HepG2 (cell line): ENCODE results near the gene SGIP1.

Experiments
- CTCF ChIP-seq: sonication (generic); formaldehyde crosslinking; IDR thresholded peaks from 2 replicates; pipeline ENCODE4 v1.5.0; 2020; ENCODE audit warnings: mild to moderate bottlenecking, missing genetic modification reagents, moderate library complexity
- EP300 ChIP-seq, 3 experiments: sonication (generic) in 1 of 3; formaldehyde crosslinking in 1 of 3; IDR thresholded peaks; 2 replicates each; pipeline versions ENCODE4 v1.5.1 to v1.6.1; 2011 to 2020; ENCODE audit warnings: low read depth in 2 of 3, low read length in 2 of 3, borderline replicate concordance in 1 of 3, improper control_type of control experiment in 1 of 3, mild to moderate bottlenecking in 1 of 3, missing genetic modification reagents in 1 of 3, moderate library complexity in 1 of 3
- MTA3 ChIP-seq: sonication (generic); formaldehyde crosslinking; IDR thresholded peaks from 2 replicates; pipeline ENCODE4 v1.4.0; 2020; ENCODE audit warnings: missing genetic modification reagents
- SOX6 ChIP-seq, 2 experiments: fragments of 450-650 bp in 1 of 2; sonication (generic) in 1 of 2; formaldehyde crosslinking in 1 of 2; IDR thresholded peaks; 2 replicates each; pipeline versions ENCODE4 v1.4.0 to v1.6.1; 2017 to 2020; ENCODE audit warnings: antibody characterized with exemption in 1 of 2, mild to moderate bottlenecking in 1 of 2, missing genetic modification reagents in 1 of 2
- ZBED4 ChIP-seq: sonication (generic); formaldehyde crosslinking; IDR thresholded peaks from 2 replicates; pipeline ENCODE4 v1.4.0; 2020; ENCODE audit warnings: missing genetic modification reagents, borderline replicate concordance
- ZHX1 ChIP-seq: sonication (generic); formaldehyde crosslinking; IDR thresholded peaks from 2 replicates; pipeline ENCODE4 v1.8.1; 2022; ENCODE audit warnings: low read depth, mild to moderate bottlenecking, missing genetic modification reagents
- ZKSCAN1 ChIP-seq: fragments of 150-350 bp; IDR thresholded peaks from 2 replicates; pipeline ENCODE4 v1.6.1; 2014; ENCODE audit warnings: low read length
- ZNF207 ChIP-seq: fragments of 450-650 bp; IDR thresholded peaks from 2 replicates; pipeline ENCODE4 v1.6.1; 2016; ENCODE audit warnings: antibody characterized with exemption, borderline replicate concordance
- ZNF552 ChIP-seq: sonication (generic); formaldehyde crosslinking; IDR thresholded peaks from 2 replicates; pipeline ENCODE4 v1.9.0; 2022; ENCODE audit warnings: missing genetic modification reagents, mild to moderate bottlenecking, borderline replicate concordance
- ZNF639 ChIP-seq: conservative IDR thresholded peaks from 2 replicates; pipeline ENCODE4 v1.6.1; 2018; ENCODE audit warnings: missing genetic modification reagents

- TF ChIP-seq MTA3 (CRISPR knock-in tag) (no peak), EP300 (IDR thresholded peaks at IDR 0.05; ENCODE audit: low read depth in 2 of 2, low read length in 2 of 2) (no peak), EP300 (CRISPR knock-in tag; IDR thresholded peaks at IDR 0.05; ENCODE audit: borderline replicate concordance) (no peak), ZNF552 (CRISPR knock-in tag) (no peak), ZBED4 (CRISPR knock-in tag) (no peak), CTCF (CRISPR knock-in tag) (no peak), ZHX1 (CRISPR knock-in tag) (no peak), ZNF207 (no peak), ZKSCAN1 (no peak), SOX6 (IDR thresholded peaks at IDR 0.05) (no peak), SOX6 (CRISPR knock-in tag; IDR thresholded peaks at IDR 0.05) (no peak), ZNF639 (CRISPR knock-in tag) (no peak)
These were observed 27.0 kb upstream of the SGIP1 start for GRCh38 chr1:66506991-66507390.
